Ishikawa (cell line): Measurements from ENCODE around the gene RFXANK.

Experiments used
- CEBPB ChIP-seq: IDR thresholded peaks from 2 replicates; pipeline ENCODE4 v1.6.1; 2012
- EGR1 ChIP-seq: IDR thresholded peaks from 2 replicates; pipeline ENCODE4 v1.6.1; 2012
- EP300 ChIP-seq: IDR thresholded peaks from 2 replicates; pipeline ENCODE4 v1.6.1; 2012; ENCODE audit warnings: borderline replicate concordance
- FOXM1 ChIP-seq: IDR thresholded peaks from 2 replicates; pipeline ENCODE4 v1.6.1; 2012; ENCODE audit warnings: low read depth, borderline replicate concordance
- MAX ChIP-seq: IDR thresholded peaks from 2 replicates; pipeline ENCODE4 v1.6.1; 2012
- NFIC ChIP-seq: IDR thresholded peaks from 2 replicates; pipeline ENCODE4 v1.6.1; 2012
- RAD21 ChIP-seq: IDR thresholded peaks from 2 replicates; pipeline ENCODE4 v1.6.1; 2012; ENCODE audit warnings: low read depth
- REST ChIP-seq: IDR thresholded peaks from 2 replicates; pipeline ENCODE4 v1.6.1; 2012; ENCODE audit warnings: low read depth, mild to moderate bottlenecking
- TCF12 ChIP-seq: IDR thresholded peaks from 2 replicates; pipeline ENCODE4 v1.6.1; 2012; ENCODE audit warnings: low read depth
- TEAD4 ChIP-seq: IDR thresholded peaks from 2 replicates; pipeline ENCODE4 v1.6.1; 2012
- USF1 ChIP-seq: IDR thresholded peaks from 2 replicates; pipeline ENCODE4 v1.6.1; 2012
- ZBTB7A ChIP-seq: IDR thresholded peaks from 2 replicates; pipeline ENCODE4 v1.6.1; 2012; ENCODE audit warnings: low read depth

The RFXANK gene

GRCh38 chr19:19169236-19170052 is 22.6 kb upstream of the RFXANK start:
- TF ChIP-seq RAD21 (no peak), TEAD4 (no peak), NFIC (no peak), MAX (no peak; the same call in 1 of the 2 replicates), TCF12 (no peak), EGR1 (no peak)

- TF ChIP-seq CEBPB, result no peak
- TF ChIP-seq ZBTB7A, result peak; percentile 71
These were observed 21.8 kb upstream of the RFXANK start, which contains the start of gene MEF2B for GRCh38 chr19:19170053-19170872. Gene MEF2B (minus strand): TSS chr19:19170263. CDS start chr19:19150735, 19,528 bp downstream.

GRCh38 chr19:19170873-19171672 is 21.0 kb upstream of the RFXANK start:
- TF ChIP-seq ZBTB7A, result peak; percentile 61; the same call in 1 of the 2 replicates
- TF ChIP-seq REST, result no peak

- TF ChIP-seq REST, result no peak
- no peak for TF ChIP-seq ZBTB7A
- no peak for TF ChIP-seq TEAD4
- no peak for TF ChIP-seq NFIC
- TF ChIP-seq FOXM1, result no peak
- TF ChIP-seq CEBPB, result peak; percentile 90
- no peak; the same call in 1 of the 2 replicates for TF ChIP-seq TCF12
- no peak for TF ChIP-seq RAD21
These were observed 20.1 kb upstream of the RFXANK start for GRCh38 chr19:19171821-19172532.

- TF ChIP-seq ZBTB7A (no peak), USF1 (peak; percentile 76), MAX (0 out of 2 replicates have a peak, but pooled peaks have one; percentile 37)
These were observed 15.1 kb upstream of the RFXANK start for GRCh38 chr19:19176950-19177349.

- TF ChIP-seq MAX (no peak), EP300 (no peak)
These were observed 12.3 kb upstream of the RFXANK start for GRCh38 chr19:19179548-19180441.
